ENCODE data around the gene POLE4. TPM values are rescaled to one million over a fixed set of nuclear protein-coding genes. Genes with fewer than 3 reads are reported as not detected.
A peak's percentile ranks its signal among the peaks of the same experiment; 100 is the strongest.

Gene POLE4
- total and polyA plus RNA-seq, 12 donors, result 16.7 to 93.0 (median 71.1) TPM

- 89 to 97% (median 93%) methylated on average over 1 of the region's 1 CpG for WGBS, 4 donors
- no peak overlapping the region for H3K27ac ChIP-seq
- peaks cover 0 to 2% of the 10 kb centered on the region in 2 donors for H3K4me1 ChIP-seq (replicated peaks in 1 of 2)
- H3K4me3 ChIP-seq, result no peak overlapping the region
- H3K27me3 ChIP-seq, result no peaks in the 10 kb centered on the region
- H3K36me3 ChIP-seq (replicated peaks in 1 of 2), result peaks cover 0 to 7% of the 10 kb centered on the region in 2 donors
- intact Hi-C loops (cut with DNase I), result no loop called here
- no peak for DNase-seq
- H3K9me3 ChIP-seq (replicated peaks in 1 of 3), result peaks cover 0 to 4% (median 0%) of the 10 kb centered on the region in 3 donors
- TF ChIP-seq POLR2A (IDR thresholded peaks at IDR 0.05), result no peak
- no peak for TF ChIP-seq CTCF (IDR thresholded peaks at IDR 0.05)
Measured at GRCh38 chr2:74966887-74967286, 8.4 kb downstream of the POLE4 start.

GRCh38 chr2:74975016-74975415 lies 16.6 kb downstream of the POLE4 start:
- TF ChIP-seq POLR2A (IDR thresholded peaks at IDR 0.05), result no peak
- 66 to 74% (median 71%) methylated on average over 7 of the region's 7 CpGs for WGBS, 4 donors
- Histone ChIP-seq H3K27me3 (no peaks in the 10 kb centered on the region), H3K4me1 (replicated peaks in 1 of 2) (no peaks in the 10 kb centered on the region), H3K9me3 (replicated peaks in 1 of 3) (no peaks in the 10 kb centered on the region), H3K36me3 (replicated peaks in 1 of 2) (no peaks in the 10 kb centered on the region), H3K4me3 (no peak overlapping the region), H3K27ac (no peak overlapping the region)
- intact Hi-C loops (cut with DNase I), result no loop called here
- peak in 2 of 7 donors; percentile 2 to 16 for DNase-seq

DNA sequence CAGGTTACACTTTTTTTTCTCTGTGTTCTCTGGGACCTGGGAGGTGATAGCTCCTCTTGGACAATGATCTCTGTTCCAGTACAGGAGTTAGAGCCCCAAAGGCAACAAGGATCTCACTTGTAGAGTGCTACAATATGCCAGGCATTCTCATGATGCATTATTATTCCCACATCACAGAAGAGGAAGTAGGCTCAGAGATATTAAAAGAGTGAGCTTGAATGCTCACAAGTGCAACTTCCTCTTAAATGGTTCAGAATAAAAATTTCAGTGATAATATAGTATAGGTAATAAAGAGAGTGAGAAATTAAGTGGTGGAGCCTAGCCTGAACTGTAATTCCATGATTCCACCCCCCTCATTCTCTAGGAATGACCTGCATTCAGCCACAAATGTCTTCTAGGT lies 21.4 kb downstream of the POLE4 start:
- DNase-seq, result no peak
- no peaks in the 10 kb centered on the region for H3K36me3 ChIP-seq (replicated peaks in 1 of 2)
- no peaks in the 10 kb centered on the region for H3K9me3 ChIP-seq (replicated peaks in 1 of 3)

DNA sequence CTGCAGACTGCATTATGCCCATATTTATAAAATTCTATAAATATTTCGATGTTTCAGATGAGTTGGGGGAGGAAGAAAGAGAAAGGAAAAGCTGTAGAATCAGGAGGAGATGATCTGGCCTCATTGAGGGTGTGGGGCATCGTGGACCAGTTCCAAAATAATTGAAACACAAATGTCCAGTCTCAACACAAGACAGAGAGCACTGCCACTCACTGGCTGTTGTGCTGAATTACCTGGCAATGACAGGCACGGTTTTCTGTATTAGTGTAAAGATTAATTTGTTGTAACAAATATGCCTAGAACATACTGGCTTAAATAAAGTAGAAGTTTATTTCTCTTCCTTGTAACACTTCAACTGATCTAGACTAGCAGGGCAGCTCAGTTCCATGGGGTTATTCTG lies 24.1 kb downstream of the POLE4 start:
- intact Hi-C loops (cut with DNase I), result no loop called here
- Histone ChIP-seq H3K27ac (no peak overlapping the region), H3K27me3 (no peaks in the 10 kb centered on the region), H3K4me1 (replicated peaks in 1 of 2) (no peaks in the 10 kb centered on the region), H3K4me3 (no peak overlapping the region), H3K36me3 (replicated peaks in 1 of 2) (no peaks in the 10 kb centered on the region), H3K9me3 (replicated peaks in 1 of 3) (no peaks in the 10 kb centered on the region)
- TF ChIP-seq POLR2A (IDR thresholded peaks at IDR 0.05) (no peak), CTCF (IDR thresholded peaks at IDR 0.05) (peak in 2 of 6 experiments; percentile 25 to 33)
- WGBS, 4 donors, result 65 to 82% (median 78%) methylated on average over 3 of the region's 3 CpGs
- DNase-seq, result peak in 1 of 7 donors; percentile 20

More for the DNA sequence above, 21.4 kb downstream of the POLE4 start:
- intact Hi-C loops (cut with DNase I), result no loop called here
- Histone ChIP-seq H3K4me1 (replicated peaks in 1 of 2) (no peaks in the 10 kb centered on the region), H3K27me3 (no peaks in the 10 kb centered on the region), H3K4me3 (no peak overlapping the region), H3K27ac (no peak overlapping the region)
- TF ChIP-seq CTCF (IDR thresholded peaks at IDR 0.05), result no peak
- TF ChIP-seq POLR2A (IDR thresholded peaks at IDR 0.05), result no peak

DNA sequence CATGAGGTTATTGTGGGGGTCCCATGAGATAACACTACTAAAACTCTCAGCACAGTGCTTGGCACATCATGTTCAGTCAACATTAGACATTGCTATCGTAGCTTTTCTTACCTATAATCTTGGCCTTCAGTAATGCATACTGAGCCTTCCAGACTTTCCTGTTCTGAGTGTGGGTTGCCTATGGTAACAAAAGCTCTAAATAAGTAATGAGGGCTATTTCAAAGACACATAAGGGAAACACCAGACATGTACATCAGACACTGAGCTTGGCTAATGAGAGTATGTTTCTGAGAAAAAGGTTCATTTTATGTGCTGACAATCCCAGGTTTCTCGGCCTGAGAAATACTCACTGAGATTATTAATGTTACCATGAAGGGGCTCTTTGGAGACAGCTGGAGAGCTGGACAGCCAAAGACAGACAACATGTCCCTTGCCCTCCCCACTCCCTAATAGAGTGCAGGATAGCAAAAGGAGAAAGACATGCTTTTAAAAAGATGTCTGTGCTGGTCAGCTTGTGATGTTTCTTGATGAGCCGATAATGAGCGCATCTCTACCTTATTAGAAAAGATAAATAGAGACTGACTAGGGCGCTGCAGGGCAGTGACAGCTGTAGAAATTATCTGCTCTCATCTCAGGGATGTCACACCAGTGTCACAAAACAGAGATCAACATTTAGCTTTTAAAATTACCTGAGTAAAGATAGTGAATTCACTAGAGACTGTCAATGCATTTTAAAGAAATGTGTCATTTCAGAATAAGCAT lies 25.4 kb downstream of the POLE4 start:
- intact Hi-C loops (cut with DNase I), result no loop called here
- TF ChIP-seq POLR2A (IDR thresholded peaks at IDR 0.05), result no peak
- TF ChIP-seq CTCF (IDR thresholded peaks at IDR 0.05), result no peak

More for the DNA sequence above, 25.4 kb downstream of the POLE4 start:
- H3K36me3 ChIP-seq (replicated peaks in 1 of 2), result no peaks in the 10 kb centered on the region
- H3K27me3 ChIP-seq, result no peaks in the 10 kb centered on the region
- WGBS, 4 donors, result 91 to 96% (median 94%) methylated on average over 5 of the region's 5 CpGs
- no peak for DNase-seq
- H3K4me3 ChIP-seq, result no peak overlapping the region
- H3K9me3 ChIP-seq (replicated peaks in 1 of 3), result no peaks in the 10 kb centered on the region
- no peaks in the 10 kb centered on the region for H3K4me1 ChIP-seq (replicated peaks in 1 of 2)
- H3K27ac ChIP-seq, result no peak overlapping the region
